Erythroblast (primary cell): Measurements from ENCODE around the gene CCDC192.
"Not testable (repeated sequence)": the region's sequence is repeated elsewhere in the genome, so short reads cannot be mapped to it uniquely, and the experiment has no call there.

Experiments used
- DNase-seq, 2 experiments: peaks; one replicate each; lab custom pipeline; 2025; lab: John Stamatoyannopoulos, UW
- GATA1 ChIP-seq: IDR thresholded peaks from 2 replicates; pipeline ENCODE4 v1.6.1; 2011; ENCODE audit warnings: low read depth, mild to moderate bottlenecking, control low read depth, low read length, moderate library complexity
- POLR2A ChIP-seq: IDR thresholded peaks from 2 replicates; pipeline ENCODE4 v1.6.1; 2011; ENCODE audit warnings: mild to moderate bottlenecking, low read length

CCDC192 gene

GRCh38 chr5:127761869-127762268 is 58.7 kb downstream of the CCDC192 start:
- DNase-seq, result no peak
- TF ChIP-seq GATA1 (no peak), POLR2A (no peak)

DNA sequence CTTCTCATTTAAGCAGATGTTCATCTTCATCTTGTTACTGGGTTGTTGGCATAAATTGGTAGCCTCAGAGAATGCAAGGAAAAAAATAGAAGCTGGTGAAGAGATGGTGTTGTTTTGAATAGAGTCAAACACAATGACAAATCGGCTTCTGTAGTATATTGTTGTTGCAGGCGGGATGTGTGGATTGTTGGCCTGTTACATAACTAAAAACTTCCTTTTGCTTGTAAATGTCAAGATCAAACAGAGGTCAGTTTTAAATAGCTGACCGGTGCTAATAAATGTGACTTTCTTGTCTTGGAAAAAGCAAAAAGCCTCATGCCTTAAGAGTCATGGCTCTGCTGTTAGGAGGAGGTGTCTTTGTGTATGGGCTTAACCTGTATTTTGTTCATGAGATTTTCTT is 59.2 kb downstream of the CCDC192 start:
- DNase-seq, result no peak
- TF ChIP-seq GATA1, result no peak
- TF ChIP-seq POLR2A, result no peak

GRCh38 chr5:127766676-127767335 is 63.6 kb downstream of the CCDC192 start:
- no peak for DNase-seq
- no peak for TF ChIP-seq POLR2A
- TF ChIP-seq GATA1, result no peak

DNA sequence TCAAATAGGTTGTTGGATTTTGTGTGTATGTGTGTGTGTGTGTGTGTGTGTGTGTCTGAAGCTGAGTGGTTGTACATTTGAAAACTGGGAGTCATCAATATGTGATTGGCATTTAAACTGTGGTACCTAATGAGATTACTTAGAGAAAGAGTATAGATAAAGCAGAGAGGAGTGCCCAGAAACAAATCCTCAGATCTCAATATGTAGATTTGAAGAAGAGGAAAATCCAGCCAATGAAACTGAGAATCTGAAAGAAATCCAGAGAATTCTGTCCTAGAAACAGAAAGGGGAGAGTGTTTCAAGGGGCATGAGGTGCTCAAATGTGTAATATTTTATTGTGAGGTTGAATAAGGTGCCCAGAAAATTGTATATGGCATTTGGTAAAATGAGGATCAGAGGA is 66.2 kb downstream of the CCDC192 start:
- no peak for TF ChIP-seq GATA1
- TF ChIP-seq POLR2A, result no peak

DNA sequence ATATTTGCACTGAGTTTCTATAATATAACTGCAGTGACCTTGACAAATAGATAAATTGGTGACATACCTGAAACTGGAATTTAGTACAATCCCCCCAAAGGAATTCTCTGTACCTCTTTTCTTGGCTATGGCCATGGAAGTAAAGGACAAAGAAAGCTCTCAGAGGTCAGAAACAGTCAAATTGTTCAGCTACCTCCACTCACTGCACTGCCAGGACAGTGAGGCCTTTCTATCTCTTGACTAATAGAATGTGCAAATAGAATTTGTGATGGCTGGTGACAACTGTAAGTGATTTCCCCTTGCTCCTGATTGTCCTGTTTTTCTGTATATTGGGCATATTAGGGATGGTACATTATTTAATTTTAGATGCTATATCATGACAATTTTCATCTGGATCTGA is 67.1 kb downstream of the CCDC192 start:
- no peak for DNase-seq
- TF ChIP-seq POLR2A (no peak), GATA1 (no peak)

More for the DNA sequence above, 66.2 kb downstream of the CCDC192 start:
- no peak for DNase-seq

DNA sequence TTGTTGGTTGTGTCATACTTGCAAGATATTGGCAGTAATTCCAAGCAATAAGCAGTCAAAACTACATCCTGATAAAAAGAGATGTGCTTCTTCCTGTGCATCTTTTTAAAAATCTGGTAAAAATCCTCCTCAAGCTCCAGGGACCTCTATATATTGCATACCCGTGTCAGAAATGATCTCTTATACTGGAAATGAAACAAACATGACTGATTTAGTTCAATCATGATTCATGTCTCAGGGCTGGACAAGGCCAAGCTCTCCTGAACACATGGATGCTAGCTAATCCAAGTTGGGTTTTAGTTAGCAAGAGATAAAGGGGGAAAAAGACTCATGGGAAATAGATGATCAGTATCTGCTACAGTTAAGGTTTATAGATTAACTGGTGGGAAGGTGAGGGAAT is 69.3 kb downstream of the CCDC192 start:
- no peak for DNase-seq
- TF ChIP-seq GATA1 (no peak), POLR2A (no peak)

- DNase-seq, result no peak
- TF ChIP-seq GATA1 (no peak), POLR2A (no peak)
Observed at GRCh38 chr5:127774221-127774620, 71.0 kb downstream of the CCDC192 start.

GRCh38 chr5:127776477-127776876 is 73.3 kb downstream of the CCDC192 start:
- no peak for DNase-seq
- TF ChIP-seq POLR2A (no peak), GATA1 (no peak)

GRCh38 chr5:127777957-127778356 is 74.8 kb downstream of the CCDC192 start:
- TF ChIP-seq GATA1, result no peak

DNA sequence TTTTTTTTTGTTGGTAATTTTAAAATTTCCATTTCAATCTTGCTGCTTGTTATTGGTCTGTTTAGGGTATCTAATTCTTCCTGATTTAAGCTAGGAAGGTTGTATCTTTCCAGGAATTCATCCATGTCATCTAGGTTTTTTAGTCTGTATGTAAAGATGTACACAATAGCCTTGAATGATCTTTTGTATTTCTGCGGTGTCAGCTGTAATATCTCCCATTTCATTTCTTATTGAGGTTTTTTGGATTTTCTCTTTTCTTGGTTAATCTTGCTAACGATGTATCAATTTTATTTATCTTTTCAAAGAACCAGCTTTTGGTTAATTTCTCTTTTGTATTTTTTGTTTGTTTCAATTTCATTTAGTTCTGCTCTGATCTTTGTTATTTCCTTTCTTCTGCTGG is 79.3 kb downstream of the CCDC192 start:
- DNase-seq, result not testable (repeated sequence)

More at GRCh38 chr5:127777957-127778356, 74.8 kb downstream of the CCDC192 start:
- DNase-seq, result no peak

GRCh38 chr5:127785098-127785927 is 82.1 kb downstream of the CCDC192 start:
- no peak for TF ChIP-seq GATA1
- no peak for TF ChIP-seq POLR2A
- DNase-seq, result no peak

GRCh38 chr5:127791439-127791838 is 88.2 kb downstream of the CCDC192 start:
- TF ChIP-seq POLR2A (no peak), GATA1 (no peak)
- DNase-seq, result no peak

DNA sequence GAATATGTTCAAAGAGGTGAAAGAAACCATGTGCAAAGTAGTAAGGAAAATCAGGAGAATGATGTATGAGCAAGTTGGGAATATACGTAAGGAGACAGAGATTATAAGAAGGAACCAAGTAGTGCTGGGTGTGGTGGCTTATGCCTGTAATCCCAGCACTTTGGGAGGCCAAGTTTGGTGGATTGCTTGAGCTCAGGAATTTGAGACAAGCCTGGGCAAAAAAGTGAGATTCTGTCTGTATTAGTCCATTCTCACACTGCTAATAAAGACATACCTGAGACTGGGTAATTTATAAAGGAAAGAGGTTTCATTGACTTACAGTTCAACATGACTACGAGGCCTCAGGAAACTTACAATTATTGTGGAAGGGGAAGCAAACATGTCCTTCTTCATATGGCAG is 88.7 kb downstream of the CCDC192 start:
- not testable (repeated sequence) for DNase-seq

GRCh38 chr5:127793052-127793451 is 89.9 kb downstream of the CCDC192 start:
- no peak for TF ChIP-seq POLR2A
- TF ChIP-seq GATA1, result no peak
- DNase-seq, result no peak

GRCh38 chr5:127793879-127794278 is 90.7 kb downstream of the CCDC192 start:
- TF ChIP-seq POLR2A, result no peak
- DNase-seq, result no peak

- DNase-seq, result no peak
- TF ChIP-seq GATA1 (no peak), POLR2A (no peak)
Observed at GRCh38 chr5:127796211-127796610, 93.0 kb downstream of the CCDC192 start.
